HG03196 (cell line): Measurements from ENCODE around the gene EIF5A.

ENCODE experiments used
- ATAC-seq: cut with Tn5 transposase; IDR thresholded peaks from one replicate; pipeline ENCODE4 v1.9.1; 2021; ENCODE audit not compliant: unreplicated experiment

Gene EIF5A

GRCh38 chr17:7284911-7285310 lies 22.5 kb upstream of the EIF5A start:
- ATAC-seq: no peak

GRCh38 chr17:7285679-7286078 lies 21.7 kb upstream of the EIF5A start:
- ATAC-seq: no peak

DNA sequence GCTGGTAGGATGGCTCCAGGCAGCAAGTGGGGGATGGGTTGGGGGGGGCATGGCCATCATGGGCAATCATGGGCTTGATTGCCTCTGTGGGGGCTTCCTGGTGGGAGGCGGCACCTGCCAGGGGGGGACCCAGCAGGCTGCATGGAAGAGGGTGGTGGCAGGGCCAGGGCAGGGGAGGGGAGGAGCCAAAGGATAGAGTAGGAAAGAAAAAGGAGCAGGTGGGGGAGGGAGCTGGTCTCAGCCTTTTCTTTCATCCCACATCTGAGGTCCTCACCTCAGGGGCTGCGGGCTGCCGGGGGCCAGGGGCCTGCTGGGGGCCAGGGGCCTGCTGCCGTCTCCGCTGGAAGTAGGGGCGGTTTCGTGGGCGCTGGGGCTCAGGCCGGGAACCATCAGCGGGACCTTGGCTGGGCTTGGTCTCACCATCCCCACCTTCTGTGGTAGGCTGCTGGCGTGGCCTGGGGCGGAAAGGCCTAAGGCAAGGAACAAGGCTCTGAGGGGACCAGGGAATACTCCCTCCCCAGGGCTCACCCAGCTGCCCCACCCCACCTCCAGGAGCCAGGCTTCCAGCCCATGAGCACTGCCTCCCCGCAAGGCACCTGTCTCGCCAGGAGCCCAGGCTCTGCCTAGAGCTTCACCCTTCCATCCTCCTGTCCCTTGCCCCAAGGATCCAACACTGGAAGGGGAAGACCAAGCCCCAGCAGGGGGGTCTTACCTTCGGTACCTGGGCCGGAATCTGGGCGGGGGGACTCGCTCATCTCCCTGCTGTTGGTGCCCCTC lies 18.0 kb upstream of the EIF5A start:
- no peak for ATAC-seq

DNA sequence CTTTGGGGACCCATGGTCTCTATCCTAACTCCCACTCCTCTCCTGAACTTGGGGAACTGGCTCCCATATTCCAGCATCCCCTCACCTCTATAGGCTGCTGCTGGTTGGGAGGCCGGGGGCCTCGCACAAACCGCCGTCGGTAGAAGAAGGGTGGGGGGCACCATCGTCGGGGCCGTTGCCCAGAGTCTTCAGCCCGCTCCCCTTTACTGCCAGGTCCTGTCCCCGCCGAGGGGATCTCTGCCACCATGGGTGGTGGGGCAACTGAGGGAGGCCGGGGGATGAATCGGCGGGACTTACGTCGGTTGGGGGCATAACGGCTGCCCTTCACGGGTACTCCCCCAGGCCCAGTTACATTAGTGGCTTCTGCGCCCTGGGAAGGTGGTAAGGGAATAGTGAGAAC lies 17.3 kb upstream of the EIF5A start:
- no peak for ATAC-seq

GRCh38 chr17:7290685-7291084 lies 16.7 kb upstream of the EIF5A start:
- ATAC-seq: no peak

DNA sequence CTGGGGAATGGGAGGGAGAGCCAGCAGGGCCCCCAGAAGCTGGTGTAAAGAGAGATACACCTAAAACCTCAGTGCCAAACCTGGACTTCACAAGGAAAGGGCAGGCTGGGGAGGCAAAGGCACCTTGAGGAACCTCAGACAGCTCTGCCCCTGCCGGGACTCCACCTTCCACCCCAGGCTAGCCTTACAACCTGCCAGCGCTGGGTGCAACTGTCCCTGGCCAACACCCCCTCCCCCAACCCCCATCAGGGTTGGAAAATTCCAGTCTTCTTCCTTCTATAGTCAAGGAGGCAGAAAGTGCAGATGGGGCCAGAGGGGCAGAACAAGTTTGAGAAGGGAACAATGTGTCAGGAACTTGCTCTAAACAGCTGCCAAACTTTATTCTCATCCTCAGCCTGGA lies 15.2 kb upstream of the EIF5A start:
- no peak for ATAC-seq

GRCh38 chr17:7292729-7293128 lies 14.7 kb upstream of the EIF5A start:
- ATAC-seq: no peak

- no peak for ATAC-seq
Measured at GRCh38 chr17:7293159-7293558, 14.3 kb upstream of the EIF5A start.

DNA sequence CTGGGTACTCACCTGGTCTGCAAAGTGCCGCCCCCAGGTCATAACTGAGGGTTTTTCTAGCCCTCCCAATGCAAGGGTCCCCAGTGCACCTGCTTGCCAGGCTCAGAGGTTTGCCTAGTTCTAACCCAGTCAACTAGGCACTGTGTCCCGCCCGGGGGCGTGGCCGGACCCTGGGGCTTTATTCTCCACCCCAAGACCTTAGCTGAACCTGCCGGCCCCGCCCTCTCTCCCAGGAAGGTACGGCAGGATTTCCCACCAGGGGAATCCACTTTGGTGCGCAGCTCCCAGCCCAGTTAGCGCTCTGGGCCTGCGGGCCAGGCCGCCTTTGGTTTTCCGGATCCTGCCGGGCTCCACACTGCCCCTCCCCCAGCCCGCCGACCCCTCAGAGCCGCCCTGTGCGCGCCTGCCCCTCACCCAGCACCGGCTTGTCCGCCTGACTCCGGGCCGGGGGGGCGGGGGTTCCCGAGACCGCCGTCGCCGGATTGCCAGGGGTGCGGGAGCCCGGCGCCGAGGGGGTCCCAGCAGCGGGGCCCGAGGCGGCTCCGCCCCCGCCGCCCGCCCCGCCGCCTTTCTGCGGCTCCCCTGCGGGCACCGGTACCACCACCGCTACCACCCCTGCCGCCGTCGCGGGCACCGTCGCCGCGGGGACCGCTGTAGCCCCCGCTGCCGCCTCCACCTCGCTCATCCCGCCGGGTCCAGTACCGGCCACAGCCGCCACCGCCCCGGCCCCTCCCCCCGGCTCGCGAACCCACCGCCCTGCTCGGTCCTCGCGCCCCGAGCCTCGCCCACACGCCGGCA lies 13.4 kb upstream of the EIF5A start:
- no peak for ATAC-seq

GRCh38 chr17:7294614-7295153 lies 12.7 kb upstream of the EIF5A start, which contains the start of gene YBX2:
Gene YBX2, minus strand, starts transcription at chr17:7294639. Its CDS starts 139 bp downstream, at chr17:7294500.
- ATAC-seq: no peak

GRCh38 chr17:7295230-7296180 lies 11.9 kb upstream of the EIF5A start:
- ATAC-seq: no peak

DNA sequence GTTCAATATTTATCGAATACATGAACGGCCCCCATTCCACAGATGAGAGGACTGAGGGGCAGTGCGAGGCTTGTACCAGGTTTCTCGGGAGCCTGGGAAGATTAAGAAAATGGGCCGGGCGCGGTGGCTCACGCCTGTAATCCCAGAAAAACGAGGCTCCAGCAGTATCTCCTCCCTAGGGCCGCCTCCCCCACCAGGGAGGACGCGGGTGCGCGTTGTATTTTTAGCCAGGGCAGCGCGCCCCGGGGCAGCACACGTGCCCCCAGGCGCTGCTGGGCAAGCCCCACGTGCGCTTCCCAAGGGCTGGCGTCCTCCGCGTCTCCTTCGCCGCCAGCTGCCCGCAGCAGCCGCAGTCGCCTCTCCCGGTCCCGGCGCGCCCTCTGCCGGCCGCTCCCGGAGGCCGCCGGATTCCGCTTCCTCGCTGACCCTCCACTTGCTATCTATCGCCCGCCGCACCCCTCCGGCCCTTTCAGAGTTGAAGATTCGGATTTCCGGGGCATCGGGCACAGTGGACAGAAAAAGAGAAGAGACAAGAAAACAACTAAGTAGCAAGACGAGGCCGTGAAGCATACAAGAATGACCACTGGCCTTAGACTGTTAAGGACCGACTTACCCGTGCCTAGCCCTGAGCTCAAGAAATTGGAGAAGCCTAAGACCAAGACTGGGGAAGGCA lies 11.1 kb upstream of the EIF5A start:
- peak; percentile 48 for ATAC-seq

DNA sequence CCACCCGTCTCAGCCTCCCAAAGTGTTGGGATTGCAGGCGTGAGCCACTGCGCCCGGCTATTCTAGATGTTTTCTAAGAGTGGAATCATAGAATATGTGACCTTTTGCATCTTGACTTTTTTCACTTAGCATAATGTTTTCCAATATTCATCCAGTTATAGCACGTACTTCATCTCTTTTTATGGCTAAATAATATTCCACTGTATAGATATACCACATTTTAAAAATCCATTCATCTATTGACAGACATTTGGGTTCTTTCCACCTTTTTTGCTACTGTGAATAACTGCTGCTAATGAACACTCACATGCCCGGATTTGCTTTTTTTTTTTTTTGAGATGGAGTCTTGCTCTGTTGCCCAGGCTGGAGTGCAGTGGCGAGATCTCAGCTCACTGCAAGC lies 3.2 kb upstream of the EIF5A start:
- no peak for ATAC-seq

DNA sequence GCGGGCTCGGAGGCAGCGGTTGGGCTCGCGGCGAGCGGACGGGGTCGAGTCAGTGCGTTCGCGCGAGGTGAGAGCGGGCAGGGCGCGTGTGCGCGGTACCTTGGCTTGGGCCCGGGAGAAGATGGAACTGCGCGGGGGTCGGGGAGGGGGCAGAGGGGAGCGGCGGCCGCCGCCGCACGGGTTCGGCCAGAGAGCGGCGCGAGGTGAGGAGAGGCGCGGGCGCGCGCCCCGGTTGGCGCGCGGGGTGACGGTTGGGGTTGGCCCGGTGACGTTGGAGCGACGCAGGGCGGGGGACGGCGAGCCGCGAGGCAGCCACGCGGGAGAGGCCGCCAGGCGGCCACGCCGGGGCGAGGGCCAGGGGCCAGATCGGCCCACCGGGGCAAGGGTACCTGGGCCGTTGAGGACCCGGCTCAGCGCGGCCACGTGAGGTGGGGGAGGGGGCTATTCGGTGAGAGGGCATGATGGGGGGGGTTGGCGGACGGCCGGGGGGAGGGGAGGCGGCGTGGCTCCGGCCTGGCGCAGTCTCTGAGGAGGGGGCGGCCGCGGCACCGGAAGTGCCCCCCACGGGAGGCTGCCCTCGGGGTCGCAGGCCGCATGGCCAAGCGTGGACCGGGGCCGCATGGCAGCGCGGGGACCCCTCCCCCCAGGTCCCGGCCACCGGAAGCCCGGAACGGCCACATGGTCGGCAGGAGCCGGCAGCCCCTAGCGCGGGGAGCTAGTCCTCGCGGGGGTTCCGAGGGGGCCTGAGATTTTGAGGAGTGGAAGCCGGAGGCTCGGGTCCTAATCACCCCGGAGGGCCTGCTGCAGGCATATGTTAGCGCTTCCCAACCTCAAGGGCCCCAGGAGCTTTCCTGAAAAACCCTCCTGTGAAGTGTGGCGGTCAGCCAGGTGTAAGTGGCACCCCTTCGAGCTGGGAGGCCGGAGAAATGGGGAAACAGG lies 527 bp downstream of the EIF5A start:
- no peak for ATAC-seq

DNA sequence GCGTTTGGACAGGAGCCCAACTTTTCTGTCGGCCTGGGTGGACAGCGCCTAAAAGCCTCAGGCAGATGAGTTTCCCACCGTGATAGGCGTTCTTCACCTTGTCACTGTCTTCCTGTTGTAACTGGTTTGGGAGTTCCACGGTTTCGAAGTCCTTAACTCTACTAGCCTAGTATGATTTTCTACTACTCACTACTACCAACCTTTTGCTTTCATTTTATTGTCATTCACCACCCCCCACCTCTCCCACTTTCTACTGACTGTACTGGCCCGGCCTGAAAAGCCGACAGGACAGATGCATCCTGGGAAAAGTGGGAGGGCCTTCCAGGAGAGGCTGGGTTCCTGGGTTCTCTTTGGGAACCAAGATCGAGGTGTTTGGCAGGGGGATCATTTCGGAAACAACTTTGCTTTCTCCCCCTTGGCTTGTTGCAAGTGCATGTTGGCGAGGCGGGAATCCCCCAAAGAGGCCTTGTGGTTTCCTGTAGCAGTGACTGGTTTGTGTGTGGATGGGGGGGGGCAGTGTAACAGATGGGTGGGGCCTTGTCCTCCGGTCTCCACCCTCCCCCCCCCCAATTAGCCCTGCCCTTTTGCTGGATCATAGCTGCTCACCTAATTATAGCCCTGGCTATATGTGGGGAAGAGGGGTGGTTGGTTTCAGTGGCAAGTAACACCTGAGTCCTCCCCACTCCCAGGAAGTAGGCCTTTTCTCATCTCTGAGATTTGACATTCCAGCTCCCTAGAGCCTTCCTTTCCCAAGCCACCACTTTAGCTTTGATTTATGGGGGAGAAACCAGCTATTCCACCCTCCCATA lies 1.4 kb downstream of the EIF5A start:
- no peak for ATAC-seq

DNA sequence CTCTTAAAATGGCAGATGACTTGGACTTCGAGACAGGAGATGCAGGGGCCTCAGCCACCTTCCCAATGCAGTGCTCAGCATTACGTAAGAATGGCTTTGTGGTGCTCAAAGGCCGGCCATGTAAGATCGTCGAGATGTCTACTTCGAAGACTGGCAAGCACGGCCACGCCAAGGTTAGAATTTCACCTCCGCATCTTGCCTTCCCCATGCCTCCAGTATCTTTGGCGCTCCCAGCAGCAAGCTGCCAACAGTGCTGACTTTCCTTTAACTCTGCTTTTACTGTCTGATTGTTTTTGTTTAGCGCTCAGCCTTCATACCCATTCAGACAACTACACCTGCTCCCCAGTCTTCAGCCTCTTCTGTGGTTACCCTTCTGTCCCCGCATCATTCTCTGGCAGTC lies 2.2 kb downstream of the EIF5A start:
- ATAC-seq: no peak

- no peak for ATAC-seq
Measured at GRCh38 chr17:7311110-7311705, 3.8 kb downstream of the EIF5A start.
